GM12892 (cell line): ENCODE results near the gene LIPE. TPM values are rescaled to one million over a fixed set of nuclear protein-coding genes. Genes with fewer than 3 reads are reported as not detected.

Experiments used
- DNase-seq: peaks from one replicate; pipeline ENCODE4 v3.0.0; 2011; ENCODE audit not compliant: insufficient read length
- FAIRE-seq: peaks from 2 replicates; lab custom pipeline; 2011; peaks lifted over from hg19 to GRCh38; lab: Jason Lieb, UNC
- POLR2A ChIP-seq: IDR thresholded peaks from 2 replicates; pipeline ENCODE4 v1.6.1; 2011; ENCODE audit warnings: low read depth, low read length, control low read depth
- POLR2AphosphoS5 ChIP-seq: IDR thresholded peaks from 2 replicates; pipeline ENCODE4 v1.6.1; 2011; ENCODE audit warnings: low read depth, low read length, control low read depth
- TAF1 ChIP-seq: IDR thresholded peaks from 2 replicates; pipeline ENCODE4 v1.6.1; 2011; ENCODE audit warnings: low read depth, mild to moderate bottlenecking, control low read depth, low read length, borderline replicate concordance
- polyA plus RNA-seq: library from polyadenylated mRNA; unstranded; fragments of >200 nt; gene quantifications from one replicate; pipeline ENCODE4 v1.2.1, GENCODE V29; 2012; ENCODE audit warnings: missing spikeins, inconsistent platforms; ENCODE audit not compliant: missing spikeins

Gene LIPE, protein sequence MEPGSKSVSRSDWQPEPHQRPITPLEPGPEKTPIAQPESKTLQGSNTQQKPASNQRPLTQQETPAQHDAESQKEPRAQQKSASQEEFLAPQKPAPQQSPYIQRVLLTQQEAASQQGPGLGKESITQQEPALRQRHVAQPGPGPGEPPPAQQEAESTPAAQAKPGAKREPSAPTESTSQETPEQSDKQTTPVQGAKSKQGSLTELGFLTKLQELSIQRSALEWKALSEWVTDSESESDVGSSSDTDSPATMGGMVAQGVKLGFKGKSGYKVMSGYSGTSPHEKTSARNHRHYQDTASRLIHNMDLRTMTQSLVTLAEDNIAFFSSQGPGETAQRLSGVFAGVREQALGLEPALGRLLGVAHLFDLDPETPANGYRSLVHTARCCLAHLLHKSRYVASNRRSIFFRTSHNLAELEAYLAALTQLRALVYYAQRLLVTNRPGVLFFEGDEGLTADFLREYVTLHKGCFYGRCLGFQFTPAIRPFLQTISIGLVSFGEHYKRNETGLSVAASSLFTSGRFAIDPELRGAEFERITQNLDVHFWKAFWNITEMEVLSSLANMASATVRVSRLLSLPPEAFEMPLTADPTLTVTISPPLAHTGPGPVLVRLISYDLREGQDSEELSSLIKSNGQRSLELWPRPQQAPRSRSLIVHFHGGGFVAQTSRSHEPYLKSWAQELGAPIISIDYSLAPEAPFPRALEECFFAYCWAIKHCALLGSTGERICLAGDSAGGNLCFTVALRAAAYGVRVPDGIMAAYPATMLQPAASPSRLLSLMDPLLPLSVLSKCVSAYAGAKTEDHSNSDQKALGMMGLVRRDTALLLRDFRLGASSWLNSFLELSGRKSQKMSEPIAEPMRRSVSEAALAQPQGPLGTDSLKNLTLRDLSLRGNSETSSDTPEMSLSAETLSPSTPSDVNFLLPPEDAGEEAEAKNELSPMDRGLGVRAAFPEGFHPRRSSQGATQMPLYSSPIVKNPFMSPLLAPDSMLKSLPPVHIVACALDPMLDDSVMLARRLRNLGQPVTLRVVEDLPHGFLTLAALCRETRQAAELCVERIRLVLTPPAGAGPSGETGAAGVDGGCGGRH
- 2.6 TPM for polyA plus RNA-seq

DNA sequence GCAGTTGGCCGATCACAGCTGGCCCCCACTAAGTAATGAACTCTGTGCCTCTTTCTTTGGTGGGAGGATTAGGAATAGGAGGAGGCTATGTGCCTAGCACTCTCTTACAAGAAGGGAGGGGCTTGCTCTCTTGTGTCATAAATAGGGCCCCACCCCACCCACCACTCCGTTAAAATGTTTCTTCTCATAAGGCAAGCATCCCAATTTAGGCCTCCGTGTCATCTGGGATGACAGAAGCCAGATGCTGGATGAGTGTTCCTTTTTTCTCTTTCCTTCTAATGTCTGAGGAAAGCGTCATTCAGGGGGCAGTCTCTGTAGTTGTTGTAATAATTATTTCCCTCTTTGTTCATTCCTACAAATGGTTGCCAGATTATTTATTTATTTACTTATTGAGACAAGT lies at the start of gene LIPE:
Gene LIPE, minus strand, starts transcription at position 76 of the 400 bp plus-strand sequence. CDS start 239 bp downstream, outside the sequence.
- DNase-seq = no peak

DNA sequence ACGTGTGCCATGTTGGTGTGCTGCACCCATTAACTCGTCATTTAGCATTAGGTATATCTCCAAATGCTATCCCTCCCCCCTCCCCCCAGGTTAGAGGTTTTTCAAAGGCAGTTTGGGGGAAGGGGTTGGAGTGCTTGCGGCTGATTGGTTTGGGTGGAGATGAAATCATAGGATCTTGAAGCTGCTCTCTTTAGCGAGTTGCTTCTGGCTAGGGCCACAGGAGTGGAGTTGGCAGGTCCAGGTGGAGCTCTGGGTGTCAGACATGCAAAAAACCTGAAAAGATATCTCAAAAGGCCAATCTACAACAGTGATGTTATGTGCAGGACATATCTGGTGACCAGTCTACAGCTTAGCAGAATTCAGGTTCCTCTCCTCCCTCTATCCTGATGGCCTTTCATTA lies 48.2 kb upstream of the LIPE start:
- DNase-seq = no peak
- no peak for FAIRE-seq
- TF ChIP-seq TAF1 = no peak
- TF ChIP-seq POLR2A = no peak
- TF ChIP-seq POLR2AphosphoS5 = no peak

More for the DNA sequence above, at the start of gene LIPE:
- TF ChIP-seq POLR2A = no peak
- no peak for TF ChIP-seq TAF1
- TF ChIP-seq POLR2AphosphoS5 = no peak
- FAIRE-seq = no peak

- TF ChIP-seq TAF1 (no peak), POLR2A (no peak), POLR2AphosphoS5 (no peak)
- FAIRE-seq (no peak), DNase-seq (no peak)
Measured at GRCh38 chr19:42474743-42475142, 47.6 kb upstream of the LIPE start.

DNA sequence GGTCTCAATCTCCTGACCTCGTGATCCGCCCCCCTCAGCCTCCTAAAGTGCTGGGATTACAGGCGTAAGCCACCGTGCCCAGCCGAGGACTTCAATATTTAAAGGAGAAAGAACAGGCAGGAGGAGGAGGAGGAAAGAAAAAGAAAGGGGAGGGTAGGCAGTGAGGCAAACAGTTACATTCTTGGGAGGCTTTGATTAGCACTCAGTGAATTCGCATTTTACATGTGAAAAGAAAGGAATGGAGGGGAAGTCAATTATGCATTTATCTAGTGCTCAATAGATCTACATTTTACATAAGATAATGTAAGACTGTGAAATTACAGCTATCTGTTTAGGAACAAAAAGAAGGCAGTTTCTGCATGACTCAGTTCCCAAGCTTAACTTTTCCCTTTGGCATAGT lies 46.5 kb upstream of the LIPE start:
- DNase-seq = no peak
- TF ChIP-seq POLR2A (no peak), TAF1 (no peak), POLR2AphosphoS5 (no peak)
- no peak for FAIRE-seq

- TF ChIP-seq TAF1 = no peak
- TF ChIP-seq POLR2A = no peak
- no peak for TF ChIP-seq POLR2AphosphoS5
- DNase-seq = no peak
- no peak for FAIRE-seq
Measured at GRCh38 chr19:42472402-42473147, 45.4 kb upstream of the LIPE start.

DNA sequence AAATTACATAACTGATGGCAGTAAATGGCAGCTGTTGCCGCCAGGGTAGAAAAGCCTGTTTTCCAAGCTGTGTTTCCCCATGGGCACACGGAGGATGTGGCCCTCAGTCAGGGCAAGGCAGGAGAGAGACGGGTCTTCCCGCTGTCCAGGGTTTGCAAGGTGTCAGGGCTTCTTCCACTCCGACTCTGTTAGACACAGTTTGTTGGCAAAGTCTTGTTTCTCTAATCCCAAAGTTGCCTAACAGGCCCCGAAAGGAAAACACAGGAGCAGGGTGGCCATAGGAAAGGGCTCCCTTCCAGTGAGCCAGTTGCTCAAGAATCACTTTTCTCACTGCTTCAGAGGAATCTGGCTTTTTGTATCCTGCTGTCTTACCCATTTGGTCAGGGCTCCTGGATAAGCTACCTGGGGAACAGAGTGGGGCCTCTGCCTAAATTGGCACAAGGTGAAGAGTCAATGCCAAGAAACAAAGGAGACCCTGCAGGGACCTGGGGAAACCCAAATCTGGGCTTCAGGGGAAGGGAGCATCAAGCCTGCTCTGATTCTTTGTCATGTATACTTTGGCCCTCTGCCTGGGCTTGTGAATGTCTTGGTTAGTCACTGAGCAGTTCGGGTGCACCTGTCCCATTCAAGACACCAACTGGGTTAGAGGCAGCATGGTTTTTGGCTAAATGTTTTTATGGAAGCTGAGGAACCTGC lies 44.5 kb upstream of the LIPE start:
- DNase-seq (no peak), FAIRE-seq (no peak)
- no peak for TF ChIP-seq TAF1
- no peak for TF ChIP-seq POLR2AphosphoS5
- no peak for TF ChIP-seq POLR2A

DNA sequence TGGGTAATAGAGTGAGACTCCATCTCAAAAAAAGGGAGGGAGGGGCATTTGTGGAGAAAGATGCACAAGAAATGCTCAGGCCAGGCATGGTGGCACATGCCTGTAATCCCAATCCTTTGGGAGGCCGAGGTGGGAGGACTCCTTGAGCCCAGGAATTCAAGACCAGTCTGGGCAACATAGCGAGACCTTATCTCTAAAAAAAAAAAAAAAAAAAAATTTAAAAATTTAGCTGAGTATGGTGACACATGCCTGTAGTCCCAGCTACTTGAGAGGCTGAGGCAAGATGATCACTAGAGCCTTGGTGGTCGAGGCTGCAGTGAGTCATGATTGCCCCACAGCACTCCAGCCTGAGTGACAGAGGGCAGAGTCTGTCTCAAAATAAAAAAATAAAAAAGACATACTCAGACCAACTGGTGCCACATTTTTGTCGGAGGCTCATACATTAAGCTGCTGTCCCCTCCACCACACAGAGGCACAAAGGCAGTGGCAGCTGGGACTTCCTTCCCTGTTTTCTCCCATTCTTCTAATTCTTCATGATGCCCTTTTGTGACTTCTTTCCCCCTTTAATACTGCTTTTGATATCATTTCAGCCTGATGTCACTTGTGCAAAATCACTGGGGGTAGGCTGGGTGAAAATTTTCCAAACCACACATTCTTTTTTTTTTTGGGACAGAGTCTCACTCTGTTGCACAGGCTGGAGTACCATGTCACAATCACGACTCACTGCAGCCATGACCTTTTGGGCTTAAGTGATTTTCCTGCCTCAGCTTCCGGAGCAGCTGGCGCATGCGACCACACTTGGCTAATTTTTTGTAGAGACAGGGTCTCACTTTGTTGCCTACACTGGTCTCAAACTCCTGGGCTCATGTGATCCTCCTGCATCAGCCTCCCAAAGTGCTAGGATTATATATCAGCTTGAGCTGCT lies 42.4 kb upstream of the LIPE start:
- DNase-seq (no peak), FAIRE-seq (no peak)
- TF ChIP-seq TAF1 = no peak
- TF ChIP-seq POLR2A = no peak

DNA sequence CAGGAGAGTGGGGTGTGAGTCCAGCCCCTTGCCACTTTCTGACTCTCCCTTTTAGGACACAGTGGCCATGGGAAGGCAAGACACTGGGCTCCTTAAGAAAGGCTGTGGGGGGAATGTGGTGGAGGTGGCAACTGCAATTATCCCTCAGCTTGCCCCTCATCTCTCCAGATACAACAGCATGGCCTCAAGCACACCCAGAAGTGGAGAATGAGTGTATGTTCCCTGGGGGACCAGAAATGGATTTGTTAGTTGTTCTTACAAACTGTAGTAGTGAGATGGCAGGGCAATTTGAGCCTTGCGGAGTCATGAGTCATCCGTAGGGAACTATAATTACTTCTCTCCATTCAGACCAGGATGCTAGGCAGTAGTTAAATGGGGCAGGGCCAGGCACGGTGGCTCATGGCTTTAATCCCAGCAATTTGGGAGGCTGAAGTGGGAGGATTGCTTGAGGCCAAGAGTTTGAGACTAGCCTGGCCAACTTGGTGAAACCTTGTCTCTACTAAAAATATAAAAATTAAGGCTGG lies 41.1 kb upstream of the LIPE start:
- no peak for TF ChIP-seq TAF1
- no peak for TF ChIP-seq POLR2AphosphoS5
- no peak for TF ChIP-seq POLR2A
- no peak for DNase-seq
- FAIRE-seq = no peak

DNA sequence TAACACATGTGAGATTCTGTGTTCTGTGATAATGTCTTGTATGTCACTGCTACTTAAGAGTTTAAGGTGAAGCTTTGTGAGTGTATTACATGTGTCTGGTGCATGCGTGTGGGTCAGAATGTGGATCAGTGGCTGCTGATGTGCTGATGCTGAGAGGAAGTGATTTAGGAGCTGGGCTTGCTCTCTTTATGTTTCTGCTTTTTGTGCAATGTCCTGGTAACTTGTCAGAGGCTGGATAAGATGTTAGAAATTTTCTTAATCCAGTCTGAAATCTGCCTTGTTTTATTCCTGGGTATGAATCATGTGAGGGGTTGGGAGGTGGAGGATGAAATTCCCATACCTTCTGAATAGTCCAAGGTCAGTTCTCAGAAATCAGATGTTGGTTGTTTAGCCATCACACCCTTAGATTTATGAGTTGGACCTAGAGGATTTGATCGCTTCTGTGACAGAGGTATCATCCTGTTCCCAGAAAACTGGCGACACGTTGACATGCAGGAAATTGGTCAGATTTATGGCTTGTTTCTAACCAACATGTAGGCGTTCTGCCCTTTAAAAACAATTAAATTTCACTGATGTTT lies 40.1 kb upstream of the LIPE start:
- no peak for FAIRE-seq

More for the DNA sequence above, 40.1 kb upstream of the LIPE start:
- TF ChIP-seq POLR2AphosphoS5 = no peak
- DNase-seq = peak; percentile 13
